Neural cell (in vitro differentiated cells): Measurements from ENCODE around the gene WWTR1.

Experiments
- EZH2 ChIP-seq: fragments of 200-600, 300-800 bp; shearing (Covaris generic), sonication (generic); IDR thresholded peaks from 2 replicates; pipeline ENCODE4 v1.6.1; 2014; ENCODE audit warnings: antibody characterized with exemption, low read length, borderline replicate concordance, mild to moderate bottlenecking; ENCODE audit not compliant: insufficient read depth, poor library complexity, severe bottlenecking
- POLR2AphosphoS5 ChIP-seq: IDR thresholded peaks from 2 replicates; pipeline ENCODE4 v1.6.1; 2012
- RAD21 ChIP-seq: fragments of 450-650 bp; conservative IDR thresholded peaks from 2 replicates; pipeline ENCODE4 v1.6.1; 2014; ENCODE audit warnings: antibody characterized with exemption, mild to moderate bottlenecking, moderate library complexity
- SMC3 ChIP-seq: fragments of 450-650 bp; conservative IDR thresholded peaks from 2 replicates; pipeline ENCODE4 v1.6.1; 2014; ENCODE audit warnings: antibody characterized with exemption, mild to moderate bottlenecking, moderate library complexity; ENCODE audit not compliant: poor library complexity
- TF ChIP-seq, protein P1 (sequence below): fragments of 450-650 bp; IDR thresholded peaks from 2 replicates; pipeline ENCODE4 v1.5.1; 2014; ENCODE audit warnings: antibody characterized with exemption, mild to moderate bottlenecking, moderate library complexity; ENCODE audit not compliant: poor library complexity, severe bottlenecking

DNA sequence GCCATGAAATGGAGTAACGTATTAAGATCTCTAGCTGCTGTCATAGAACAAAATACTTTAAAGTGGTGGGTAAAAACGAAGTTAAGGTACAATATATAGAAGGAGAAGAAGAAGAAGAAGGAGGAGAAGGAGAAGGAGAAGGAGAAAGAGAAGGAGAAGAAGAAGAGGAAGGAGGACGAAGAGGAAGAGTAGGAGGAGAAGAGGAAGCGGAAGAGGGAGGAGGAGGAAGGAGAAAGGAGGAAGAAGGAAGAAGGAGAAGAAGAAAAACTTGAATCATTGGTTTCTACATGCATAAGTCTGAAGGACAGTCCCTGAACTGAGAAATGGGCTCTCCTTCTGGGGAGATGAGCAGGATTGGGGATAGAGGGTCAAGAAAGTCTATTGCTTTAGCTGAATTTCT lies 22.4 kb downstream of the WWTR1 start:
- TF ChIP-seq SMC3 (no peak), POLR2AphosphoS5 (no peak), RAD21 (no peak), EZH2 (no peak)
- TF ChIP-seq, protein P1, sequence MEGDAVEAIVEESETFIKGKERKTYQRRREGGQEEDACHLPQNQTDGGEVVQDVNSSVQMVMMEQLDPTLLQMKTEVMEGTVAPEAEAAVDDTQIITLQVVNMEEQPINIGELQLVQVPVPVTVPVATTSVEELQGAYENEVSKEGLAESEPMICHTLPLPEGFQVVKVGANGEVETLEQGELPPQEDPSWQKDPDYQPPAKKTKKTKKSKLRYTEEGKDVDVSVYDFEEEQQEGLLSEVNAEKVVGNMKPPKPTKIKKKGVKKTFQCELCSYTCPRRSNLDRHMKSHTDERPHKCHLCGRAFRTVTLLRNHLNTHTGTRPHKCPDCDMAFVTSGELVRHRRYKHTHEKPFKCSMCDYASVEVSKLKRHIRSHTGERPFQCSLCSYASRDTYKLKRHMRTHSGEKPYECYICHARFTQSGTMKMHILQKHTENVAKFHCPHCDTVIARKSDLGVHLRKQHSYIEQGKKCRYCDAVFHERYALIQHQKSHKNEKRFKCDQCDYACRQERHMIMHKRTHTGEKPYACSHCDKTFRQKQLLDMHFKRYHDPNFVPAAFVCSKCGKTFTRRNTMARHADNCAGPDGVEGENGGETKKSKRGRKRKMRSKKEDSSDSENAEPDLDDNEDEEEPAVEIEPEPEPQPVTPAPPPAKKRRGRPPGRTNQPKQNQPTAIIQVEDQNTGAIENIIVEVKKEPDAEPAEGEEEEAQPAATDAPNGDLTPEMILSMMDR, result no peak
